Midbrain (tissue), 1 donor: Measurements from ENCODE around the gene KCNK4.
A peak's percentile ranks its signal among the peaks of the same experiment; 100 is the strongest.

Experiments
- DNase-seq: peaks from one replicate; lab custom pipeline; 2025; lab: John Stamatoyannopoulos, UW

KCNK4 gene

DNA sequence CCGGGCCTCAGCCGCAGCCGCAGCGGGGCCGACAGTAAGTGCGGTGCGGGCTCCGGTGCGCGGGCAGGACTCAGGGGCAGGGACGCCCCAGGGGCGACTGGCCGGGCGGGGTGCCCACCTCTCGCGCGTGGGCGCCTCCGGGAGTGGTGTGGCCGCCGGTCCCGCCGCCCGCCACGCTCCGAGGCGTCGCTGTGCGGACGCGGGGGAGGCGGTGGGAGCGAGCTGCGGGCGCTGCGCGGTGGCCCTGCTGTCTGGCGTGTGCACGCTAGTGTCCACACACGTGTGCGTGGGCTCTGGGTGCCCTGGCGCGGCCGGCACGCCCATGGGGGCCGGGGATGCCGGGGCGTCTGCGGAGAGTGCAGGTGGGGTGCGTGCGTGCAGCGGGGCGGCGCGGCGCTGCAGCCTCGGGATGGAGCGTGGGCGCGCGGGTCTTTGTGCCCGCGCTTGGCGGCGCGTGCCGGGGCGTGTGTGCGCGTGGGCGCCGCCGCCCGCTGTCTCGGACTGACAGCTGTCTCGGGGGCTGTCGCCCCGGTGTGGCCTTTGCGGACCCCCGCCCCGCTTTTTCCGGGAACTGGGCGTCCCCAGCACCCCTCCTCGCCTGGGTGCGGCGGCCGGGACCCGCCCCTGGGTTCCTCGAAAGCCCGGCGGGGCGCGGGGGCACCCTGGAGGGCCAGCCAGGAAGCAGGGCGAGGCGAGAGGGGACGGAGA lies 804 bp downstream of the KCNK4 start:
- DNase-seq: no peak

DNA sequence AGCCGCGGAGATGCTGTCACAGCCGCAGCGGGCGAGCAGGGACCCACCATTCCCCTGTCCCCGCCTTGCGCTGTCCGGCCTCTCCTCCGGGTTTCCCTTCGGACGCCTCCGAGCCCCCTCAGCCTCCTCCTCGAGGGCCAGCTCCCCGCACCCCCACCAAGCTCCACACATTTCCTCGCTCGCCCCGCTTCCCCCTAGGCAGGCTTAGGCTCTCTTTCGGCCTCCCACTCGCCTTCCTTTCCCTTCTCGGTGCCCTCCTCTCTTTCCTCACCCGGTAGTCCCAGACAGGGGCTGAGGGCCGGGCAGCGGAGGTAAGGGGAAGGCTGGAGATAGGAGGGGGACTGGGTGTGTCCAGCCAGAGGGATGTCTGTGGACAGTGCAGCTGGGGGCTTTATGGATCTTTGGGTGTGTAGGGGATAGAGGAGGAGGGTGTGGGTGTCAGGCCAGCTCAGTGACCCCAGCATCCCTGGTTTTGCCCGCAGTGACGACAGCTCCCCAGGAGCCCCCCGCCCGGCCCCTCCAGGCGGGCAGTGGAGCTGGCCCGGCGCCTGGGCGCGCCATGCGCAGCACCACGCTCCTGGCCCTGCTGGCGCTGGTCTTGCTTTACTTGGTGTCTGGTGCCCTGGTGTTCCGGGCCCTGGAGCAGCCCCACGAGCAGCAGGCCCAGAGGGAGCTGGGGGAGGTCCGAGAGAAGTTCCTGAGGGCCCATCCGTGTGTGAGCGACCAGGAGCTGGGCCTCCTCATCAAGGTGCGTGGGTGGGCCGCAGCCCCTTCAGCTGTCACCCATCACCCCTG lies 1.6 kb downstream of the KCNK4 start:
- DNase-seq: no peak

DNA sequence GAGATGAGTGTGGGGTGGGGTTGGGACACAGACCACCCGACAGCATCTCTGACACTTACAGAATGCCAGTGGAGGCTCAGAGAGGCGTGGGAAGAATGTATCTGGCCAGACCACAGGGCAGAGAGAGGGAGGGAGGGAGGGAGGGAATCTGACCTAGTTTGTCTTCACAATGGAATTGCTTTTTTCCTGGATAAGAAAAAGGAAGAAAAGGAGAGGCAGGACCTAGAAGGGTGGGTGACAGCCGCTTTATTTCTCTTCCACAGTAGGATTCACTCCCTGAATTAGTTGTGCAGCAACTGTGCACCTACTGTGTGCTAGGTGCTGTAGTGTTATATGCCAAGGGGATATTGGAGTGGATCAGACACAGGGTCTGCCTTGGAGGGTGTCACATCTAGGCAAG lies 3.7 kb downstream of the KCNK4 start:
- DNase-seq: no peak

DNA sequence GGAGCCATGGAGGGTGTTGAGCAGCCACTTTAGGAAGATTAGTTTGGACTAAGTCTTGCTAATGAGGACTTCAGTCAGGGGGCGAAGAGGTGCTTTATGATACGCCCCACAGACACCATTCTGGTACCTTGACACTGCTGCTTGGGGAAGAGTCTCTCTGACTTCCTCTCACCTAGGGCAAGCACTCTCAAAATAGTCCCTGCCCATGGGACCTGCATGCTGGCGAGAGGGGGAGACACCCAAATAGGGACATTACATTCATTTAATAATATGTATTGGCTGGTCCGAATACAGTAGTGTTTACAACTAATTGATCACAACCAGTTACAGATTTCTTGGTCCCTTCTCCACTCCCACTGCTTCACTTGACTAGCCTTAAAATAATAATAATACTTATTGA lies 4.7 kb downstream of the KCNK4 start:
- DNase-seq: no peak

DNA sequence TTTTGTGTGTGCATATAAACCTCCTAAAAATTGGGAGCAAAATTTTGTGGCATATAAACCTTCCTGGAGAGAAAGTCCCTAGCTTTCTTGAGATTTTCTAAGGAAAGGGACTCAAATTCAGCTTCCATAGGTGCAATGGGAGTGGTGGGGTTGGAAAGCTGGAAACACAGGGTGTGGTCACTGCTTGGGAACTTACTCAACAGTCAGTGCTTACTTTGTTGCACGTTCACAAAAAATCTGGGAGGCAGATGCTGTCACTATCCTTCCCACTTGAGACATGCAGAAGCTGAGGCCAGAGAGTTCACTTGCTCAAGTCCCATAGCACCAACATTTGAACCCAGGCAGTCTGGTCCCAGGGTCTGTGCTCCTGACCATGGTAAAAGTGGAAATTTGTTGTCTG lies 5.1 kb downstream of the KCNK4 start:
- DNase-seq: no peak

DNA sequence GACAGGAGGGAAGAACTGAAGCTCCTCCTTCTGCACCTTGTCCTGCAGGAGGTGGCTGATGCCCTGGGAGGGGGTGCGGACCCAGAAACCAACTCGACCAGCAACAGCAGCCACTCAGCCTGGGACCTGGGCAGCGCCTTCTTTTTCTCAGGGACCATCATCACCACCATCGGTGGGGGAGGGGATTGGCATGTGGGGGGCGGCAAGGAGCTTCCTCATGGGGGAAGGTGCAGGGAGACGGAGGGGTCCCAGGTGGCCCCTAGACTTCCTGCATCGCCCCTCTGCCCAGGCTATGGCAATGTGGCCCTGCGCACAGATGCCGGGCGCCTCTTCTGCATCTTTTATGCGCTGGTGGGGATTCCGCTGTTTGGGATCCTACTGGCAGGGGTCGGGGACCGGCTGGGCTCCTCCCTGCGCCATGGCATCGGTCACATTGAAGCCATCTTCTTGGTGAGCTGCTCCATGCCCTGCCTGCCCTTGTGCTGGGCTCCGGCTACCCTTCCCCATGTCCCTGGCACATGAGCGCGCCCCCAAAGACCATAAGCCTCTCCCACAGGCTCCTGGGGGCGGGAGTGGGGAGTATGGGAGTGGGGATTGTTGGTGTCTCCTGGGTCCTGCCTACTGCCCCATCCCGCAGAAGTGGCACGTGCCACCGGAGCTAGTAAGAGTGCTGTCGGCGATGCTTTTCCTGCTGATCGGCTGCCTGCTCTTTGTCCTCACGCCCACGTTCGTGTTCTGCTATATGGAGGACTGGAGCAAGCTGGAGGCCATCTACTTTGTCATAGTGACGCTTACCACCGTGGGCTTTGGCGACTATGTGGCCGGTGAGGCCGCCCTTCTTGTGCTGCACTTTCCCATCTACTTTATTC lies 6.0 kb downstream of the KCNK4 start:
- DNase-seq: no peak

DNA sequence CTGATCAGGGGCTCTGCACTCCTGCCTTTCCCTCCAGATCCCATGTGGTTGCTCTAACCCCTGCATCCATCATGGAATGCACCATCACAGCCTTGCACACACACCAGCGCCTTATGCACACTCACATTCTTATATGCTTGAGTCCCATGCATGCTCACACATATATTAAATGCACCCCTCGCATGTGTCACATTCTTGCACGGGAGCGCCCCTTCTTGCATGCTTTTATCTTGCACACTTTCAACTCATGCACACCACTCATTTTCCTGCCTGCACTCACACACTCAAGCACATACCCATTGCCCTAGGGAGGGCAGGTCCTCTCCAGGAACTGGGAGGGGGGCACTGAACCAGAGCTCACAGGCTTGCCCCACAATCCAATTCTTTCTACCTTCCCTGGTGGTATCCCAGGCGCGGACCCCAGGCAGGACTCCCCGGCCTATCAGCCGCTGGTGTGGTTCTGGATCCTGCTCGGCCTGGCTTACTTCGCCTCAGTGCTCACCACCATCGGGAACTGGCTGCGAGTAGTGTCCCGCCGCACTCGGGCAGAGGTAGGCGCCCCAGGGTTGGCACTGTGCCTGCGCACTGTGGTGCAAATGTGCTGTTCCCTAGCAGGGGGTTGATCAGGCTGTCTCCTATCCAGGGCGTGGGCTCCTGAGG lies 6.7 kb downstream of the KCNK4 start:
- no peak for DNase-seq

DNA sequence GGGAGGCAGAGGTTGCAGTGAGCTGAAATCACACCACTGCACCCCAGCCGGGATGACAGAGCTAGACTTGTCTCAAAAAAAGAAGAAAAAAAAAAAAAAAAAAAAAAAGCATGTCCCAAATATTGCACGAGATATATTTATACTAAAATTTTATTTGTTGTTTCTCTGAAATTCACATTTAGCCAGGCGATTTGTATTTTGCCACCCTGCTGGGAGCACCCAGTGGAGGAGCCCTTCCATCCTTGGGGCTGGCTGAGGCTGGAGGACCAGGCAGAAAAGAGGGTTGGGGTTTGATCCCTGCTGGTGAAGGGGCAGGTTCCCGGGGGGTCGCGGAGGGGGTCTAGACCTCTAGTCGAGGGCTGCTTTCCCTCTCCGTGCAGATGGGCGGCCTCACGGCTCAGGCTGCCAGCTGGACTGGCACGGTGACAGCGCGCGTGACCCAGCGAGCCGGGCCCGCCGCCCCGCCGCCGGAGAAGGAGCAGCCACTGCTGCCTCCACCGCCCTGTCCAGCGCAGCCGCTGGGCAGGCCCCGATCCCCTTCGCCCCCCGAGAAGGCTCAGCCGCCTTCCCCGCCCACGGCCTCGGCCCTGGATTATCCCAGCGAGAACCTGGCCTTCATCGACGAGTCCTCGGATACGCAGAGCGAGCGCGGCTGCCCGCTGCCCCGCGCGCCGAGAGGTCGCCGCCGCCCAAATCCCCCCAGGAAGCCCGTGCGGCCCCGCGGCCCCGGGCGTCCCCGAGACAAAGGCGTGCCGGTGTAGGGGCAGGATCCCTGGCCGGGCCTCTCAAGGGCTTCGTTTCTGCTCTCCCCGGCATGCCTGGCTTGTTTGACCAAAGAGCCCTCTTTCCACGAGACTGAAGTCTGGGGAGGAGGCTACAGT lies 8.1 kb downstream of the KCNK4 start:
- peak; percentile 77 for DNase-seq

DNA sequence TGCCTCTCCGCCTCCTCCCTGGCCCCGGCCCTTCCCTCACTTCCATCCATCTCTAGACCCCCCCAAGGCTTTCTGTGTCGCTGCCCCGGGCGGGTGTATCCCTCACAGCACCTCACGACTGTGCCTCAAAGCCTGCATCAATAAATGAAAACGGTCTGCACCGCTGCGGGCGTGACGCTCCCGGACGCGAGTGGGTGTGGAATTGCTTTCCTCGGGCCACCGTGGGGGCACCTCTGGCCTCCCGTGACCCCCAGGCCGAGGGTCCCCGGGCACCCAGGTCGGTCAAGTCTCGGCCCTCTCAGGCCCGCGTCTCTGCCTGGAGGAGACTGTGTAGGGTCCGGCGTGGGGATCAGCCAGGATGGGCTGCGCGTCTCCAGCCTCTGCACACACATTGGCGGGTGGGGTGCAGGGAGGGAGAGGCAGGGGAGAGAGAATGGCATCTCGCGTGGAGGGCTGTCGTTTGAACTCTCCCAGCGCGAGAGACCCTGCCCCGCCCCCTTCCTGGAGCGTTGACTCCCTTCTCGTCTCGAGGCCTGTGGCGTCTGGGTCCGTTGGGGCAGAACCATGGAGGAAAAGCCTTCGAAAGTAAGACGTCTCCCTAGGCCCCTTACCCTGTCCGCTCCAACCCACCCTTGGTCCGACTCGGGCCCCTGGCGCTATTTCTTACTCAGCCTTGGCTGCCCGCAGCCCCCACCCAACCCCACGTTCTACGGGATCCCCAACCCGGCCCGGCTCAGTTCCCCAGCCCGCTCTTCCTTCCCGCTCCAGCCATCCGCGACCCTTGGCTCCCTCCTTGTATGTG lies 8.9 kb downstream of the KCNK4 start, which contains the start of gene CATSPERZ:
TSS of gene CATSPERZ (plus strand) at position 512 of the 802 bp plus-strand sequence. CDS start at position 565, 53 bp downstream.
- DNase-seq: no peak

DNA sequence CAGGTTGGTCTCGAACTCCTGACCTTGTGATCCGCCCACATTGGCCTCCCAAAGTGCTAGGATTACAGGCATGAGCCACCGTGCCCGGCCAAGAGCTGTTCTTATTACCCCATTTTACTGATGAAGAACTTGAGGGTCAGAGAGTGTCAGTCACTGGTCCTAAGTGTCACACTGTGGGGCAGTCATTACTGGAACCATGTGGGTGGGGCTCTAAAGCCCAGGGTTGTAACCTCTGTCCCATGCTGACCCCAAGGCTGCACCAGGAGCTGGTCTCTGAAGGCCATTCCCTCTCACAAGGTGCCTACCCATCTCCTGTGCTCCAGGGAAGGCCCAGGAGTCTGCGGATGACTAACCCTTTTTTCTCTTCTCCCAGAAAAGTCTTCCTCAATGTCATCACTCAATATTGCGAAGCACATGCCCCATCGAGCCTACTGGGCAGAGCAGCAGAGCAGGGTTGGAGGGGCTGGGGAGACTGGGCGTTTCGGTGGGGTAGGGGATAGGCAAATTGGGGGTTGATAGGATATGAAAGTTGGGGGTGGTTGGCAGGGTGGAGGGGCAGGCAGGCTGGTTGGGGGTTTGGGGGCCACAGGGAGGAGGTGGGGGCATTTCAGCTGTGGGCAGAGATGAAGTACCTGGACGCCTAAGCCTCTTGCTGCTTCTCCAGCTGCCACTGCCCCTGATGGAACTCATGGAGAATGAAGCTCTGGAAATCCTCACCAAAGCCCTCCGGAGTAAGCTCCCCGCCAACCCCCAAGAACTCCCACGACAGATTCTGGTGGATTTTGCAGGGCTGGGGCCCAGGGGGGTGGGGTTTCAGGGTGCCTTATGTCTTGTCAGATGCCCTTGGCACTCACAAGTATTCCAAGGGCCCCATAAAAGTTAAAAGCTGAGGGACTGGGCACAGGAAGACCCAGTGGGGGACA lies 12.3 kb downstream of the KCNK4 start:
- DNase-seq: no peak

DNA sequence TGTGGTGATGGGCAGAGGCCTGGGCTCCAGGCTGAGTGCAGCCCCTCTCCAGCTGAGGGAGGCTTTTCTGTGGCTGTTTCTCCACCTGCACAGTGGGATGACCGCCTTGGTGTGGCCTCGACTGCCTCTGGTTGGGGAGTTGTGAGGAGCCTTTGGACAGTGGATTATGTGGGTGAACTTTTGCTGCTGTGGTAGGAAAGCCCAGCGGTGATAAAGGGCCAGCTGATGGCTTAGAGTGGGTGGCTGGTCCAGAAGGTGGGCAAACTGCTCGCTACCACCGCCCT lies 12.9 kb downstream of the KCNK4 start:
- no peak for DNase-seq

DNA sequence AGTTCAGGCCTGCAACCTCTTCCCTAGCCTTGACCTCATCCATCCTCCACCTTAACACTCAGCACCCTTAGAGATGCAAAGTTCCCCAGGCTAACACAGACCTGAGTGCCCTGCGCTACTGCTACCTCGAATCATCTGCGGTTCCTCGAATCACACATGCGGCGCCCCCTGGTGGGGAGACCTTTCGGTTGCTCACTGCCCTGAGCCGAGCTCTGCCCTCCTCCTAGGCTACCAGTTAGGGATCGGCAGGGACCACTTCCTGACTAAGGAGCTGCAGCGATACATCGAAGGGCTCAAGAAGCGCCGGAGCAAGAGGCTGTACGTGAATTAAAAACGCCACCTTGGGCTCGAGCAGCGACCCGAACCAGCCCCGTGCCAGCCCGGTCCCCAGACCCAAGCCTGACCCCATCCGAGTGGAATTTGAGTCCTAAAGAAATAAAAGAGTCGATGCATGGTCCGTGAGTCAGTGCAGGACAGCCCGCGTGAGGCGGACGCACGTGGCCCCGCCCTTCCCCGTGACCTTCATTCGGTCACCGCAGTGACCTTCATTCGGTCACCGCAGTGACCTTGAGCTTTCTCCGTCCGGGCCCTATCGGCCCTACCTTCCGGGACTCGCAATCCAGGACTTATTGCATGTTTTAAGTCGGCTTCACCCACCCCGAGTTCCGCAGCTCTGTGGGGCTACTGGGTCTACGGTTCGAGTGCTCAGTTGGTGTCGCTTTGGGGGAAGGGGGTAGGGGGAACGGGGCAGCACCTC lies 13.4 kb downstream of the KCNK4 start:
- DNase-seq: peak; percentile 90

DNA sequence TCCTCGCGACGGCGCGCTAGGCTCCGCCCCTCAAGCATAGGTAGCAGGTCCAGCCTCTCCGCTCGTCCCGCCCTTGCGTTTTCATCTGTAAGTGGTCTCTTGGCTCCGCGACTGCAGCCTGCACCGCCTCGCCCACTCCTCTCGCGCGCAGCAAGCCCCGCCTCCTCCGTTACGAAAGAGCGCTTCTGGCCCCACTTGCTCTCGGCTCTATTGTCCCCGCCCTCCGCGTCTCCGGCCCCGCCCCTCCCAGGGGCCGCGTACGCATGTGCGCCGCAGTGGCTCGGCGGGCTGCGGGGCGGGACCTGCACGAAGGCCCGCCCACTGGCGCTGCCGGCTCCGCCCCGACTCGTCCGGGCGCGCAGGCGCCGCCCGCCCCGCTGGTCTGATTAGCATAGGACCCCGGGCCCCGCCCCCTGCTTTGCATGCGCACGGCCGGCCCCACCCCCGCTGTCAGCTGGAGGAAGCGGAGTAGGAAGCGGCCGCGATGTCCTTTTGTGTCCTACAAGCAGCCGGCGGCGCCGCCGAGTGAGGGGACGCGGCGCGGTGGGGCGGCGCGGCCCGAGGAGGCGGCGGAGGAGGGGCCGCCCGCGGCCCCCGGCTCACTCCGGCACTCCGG lies 14.1 kb downstream of the KCNK4 start, which contains the start of gene ESRRA:
TSS of gene ESRRA (plus strand) at position 450 of the 616 bp plus-strand sequence. CDS start 1,656 bp downstream, outside the sequence.
- DNase-seq: peak; percentile 98

DNA sequence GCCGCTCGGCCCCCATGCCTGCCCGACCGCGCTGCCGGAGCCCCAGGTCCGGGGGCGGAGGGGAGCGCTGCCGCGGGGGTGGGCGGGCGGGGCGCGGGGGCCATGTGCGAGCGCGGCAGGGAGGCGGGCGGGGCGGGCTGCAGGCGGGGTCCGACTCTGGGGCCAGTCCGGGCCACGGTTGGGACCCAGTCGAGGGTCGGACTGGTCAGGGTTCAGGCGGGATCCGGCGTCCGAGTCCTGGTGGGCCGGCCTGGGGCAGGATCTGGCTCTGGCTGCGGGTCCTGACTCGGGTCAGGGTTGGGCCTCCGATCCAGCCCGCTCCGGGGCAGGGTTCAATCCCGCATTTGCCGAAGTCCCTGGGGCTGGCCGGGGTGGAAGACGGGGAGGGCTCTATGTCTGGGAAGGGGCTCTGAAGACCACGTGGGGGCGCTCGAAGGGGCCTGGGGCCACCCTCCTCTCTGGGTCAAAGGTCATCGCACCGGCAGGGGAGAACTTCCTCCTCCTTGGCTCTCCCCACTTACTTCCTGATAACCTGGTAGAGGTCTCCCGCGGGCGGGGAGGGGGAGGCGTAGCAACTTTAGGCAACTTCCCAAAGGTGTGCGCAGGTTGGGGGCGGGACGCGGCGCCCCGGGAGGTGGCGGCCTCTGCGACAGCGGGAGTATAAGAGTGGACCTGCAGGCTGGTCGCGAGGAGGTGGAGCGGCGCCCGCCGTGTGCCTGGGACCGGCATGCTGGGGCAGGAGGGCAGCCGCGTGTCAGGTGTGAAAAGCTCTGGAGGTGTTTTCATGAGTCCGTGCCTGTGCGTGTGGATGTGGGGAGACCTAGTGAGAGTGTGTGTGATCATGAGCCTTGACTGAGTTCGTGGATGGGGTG lies 14.8 kb downstream of the KCNK4 start:
- DNase-seq: peak; percentile 63

DNA sequence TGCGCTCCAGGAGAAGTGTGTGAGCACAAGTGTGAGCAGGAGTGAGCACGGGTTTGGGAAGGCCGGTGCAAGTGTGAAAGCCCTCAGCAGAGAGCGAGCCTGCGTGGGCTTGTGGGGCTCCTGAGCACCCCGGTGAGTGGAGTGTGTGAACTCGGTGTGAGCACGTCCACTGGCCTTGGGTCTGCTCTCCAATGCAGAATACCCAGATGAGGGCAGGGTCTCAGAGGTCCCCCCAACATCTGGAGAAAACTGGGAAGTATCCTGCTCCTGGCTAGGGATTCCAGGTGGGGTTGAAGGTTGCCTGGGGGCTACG lies 15.4 kb downstream of the KCNK4 start:
- DNase-seq: no peak

DNA sequence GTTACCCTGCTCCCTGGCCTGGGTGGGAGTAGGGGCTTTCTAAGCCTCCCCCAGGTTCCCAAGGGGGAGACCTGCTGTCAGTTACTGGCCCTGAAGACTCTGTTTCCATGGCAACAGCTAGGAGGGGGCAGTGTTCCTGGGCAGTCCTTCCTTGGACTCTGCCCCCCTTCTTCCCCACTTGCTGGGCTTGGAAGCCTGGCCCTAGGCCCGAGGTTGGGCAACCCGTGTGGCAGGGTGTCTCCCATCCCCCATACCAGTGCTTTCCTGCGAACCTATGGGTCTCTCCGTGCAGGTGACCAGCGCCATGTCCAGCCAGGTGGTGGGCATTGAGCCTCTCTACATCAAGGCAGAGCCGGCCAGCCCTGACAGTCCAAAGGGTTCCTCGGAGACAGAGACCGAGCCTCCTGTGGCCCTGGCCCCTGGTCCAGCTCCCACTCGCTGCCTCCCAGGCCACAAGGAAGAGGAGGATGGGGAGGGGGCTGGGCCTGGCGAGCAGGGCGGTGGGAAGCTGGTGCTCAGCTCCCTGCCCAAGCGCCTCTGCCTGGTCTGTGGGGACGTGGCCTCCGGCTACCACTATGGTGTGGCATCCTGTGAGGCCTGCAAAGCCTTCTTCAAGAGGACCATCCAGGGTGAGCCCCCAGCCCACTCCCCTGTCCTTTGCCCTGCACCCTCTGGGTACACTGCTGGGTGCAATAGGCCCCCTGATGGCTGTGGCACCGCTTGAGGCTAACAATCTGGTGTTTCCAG lies 15.9 kb downstream of the KCNK4 start:
- DNase-seq: peak; percentile 55
